Measurements from ENCODE around the gene PLEKHH2. TPM values are rescaled to one million over a fixed set of nuclear protein-coding genes. Genes with fewer than 3 reads are reported as not detected.
A peak's percentile ranks its signal among the peaks of the same experiment; 100 is the strongest.

The PLEKHH2 gene
- total RNA-seq, 4 donors from 2014 or later, result 6.8 to 77.3 (median 11.5) TPM

GRCh38 chr2:43790147-43790546, 153.1 kb downstream of the PLEKHH2 start:
- TF ChIP-seq EP300 (IDR thresholded peaks at IDR 0.05) (no peak), CTCF (IDR thresholded peaks at IDR 0.05) (no peak), POLR2A (IDR thresholded peaks at IDR 0.05) (no peak), POLR2AphosphoS5 (IDR thresholded peaks at IDR 0.05) (no peak)
- Histone ChIP-seq H3K4me3 (no peak overlapping the region), H3K27ac (peak overlapping the region; percentile 46), H3K36me3 (peaks cover 46% of the 10 kb centered on the region), H3K9me3 (no peaks in the 10 kb centered on the region), H3K4me1 (peaks cover 2% of the 10 kb centered on the region), H3K27me3 (no peaks in the 10 kb centered on the region)
- no peak for DNase-seq (ENCODE audit: low spot score in 2 of 2)
- 51% methylated on average over 5 of the region's 5 CpGs for WGBS

DNA sequence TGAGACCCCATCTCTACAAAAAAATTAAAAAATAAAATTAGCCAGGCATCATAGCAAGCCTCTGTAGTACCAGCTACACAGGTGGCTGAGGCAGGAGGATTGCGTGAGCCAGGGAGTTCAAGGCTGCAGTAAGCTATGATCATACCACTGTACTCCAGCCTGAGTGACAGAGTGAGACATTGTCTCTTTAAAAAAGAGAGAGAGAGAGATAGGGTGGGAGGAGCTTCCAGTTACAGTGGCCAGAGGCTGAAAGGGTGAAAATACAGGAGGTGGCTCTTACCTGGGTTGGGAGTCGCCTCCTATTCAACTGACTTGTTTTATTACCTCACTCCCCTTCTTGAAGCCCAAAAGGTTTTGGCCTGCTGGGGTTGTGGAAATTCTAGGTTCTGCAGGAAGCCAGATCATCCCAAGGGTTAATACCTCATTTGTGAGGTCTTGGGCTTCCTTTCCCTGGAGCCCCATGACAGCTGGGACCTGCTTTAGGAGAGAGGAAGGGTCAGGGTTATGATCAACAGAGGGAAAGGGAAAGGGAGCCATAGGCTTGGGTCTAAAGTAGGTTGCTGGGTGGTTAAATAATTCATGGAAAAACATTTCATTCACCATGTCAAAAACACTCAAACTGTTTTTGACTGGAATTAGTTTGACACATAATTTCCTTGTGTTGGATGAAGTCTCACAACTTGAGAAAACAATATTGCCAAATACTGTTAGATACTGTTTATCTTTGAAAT, 154.1 kb downstream of the PLEKHH2 start:
- Histone ChIP-seq H3K36me3 (peaks cover 53% of the 10 kb centered on the region), H3K27ac (peak overlapping the region; percentile 12), H3K4me1 (peaks cover 2% of the 10 kb centered on the region), H3K4me3 (no peak overlapping the region), H3K27me3 (no peaks in the 10 kb centered on the region), H3K9me3 (no peaks in the 10 kb centered on the region)
- 87% methylated on average over 2 of the region's 2 CpGs for WGBS
- TF ChIP-seq POLR2AphosphoS5 (IDR thresholded peaks at IDR 0.05) (no peak), POLR2A (IDR thresholded peaks at IDR 0.05) (no peak), CTCF (IDR thresholded peaks at IDR 0.05) (no peak), EP300 (IDR thresholded peaks at IDR 0.05) (no peak)
- DNase-seq (ENCODE audit: low spot score in 2 of 2), result no peak

DNA sequence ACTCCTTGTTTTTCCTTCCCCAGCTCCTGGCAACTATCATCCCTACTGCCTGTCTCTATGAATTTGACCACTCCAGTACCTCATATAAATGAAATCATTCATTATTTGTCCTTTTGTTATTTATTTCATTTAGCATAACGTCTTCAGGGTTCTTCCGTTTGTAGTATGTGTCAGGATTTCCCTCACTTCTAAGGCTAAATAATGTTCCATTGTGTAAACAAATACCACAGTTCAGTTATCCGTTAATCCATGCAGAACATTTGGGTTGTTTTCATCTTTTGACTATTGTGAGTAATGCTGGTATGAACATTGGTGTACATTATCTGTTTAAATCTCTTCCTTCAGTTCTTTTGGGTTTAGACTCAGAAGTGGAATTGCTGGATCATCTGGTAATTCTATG, 155.6 kb downstream of the PLEKHH2 start:
- peaks cover 49% of the 10 kb centered on the region for H3K36me3 ChIP-seq
- no peak overlapping the region for H3K27ac ChIP-seq
- no peaks in the 10 kb centered on the region for H3K9me3 ChIP-seq
- no peaks in the 10 kb centered on the region for H3K27me3 ChIP-seq
- DNase-seq (ENCODE audit: low spot score in 2 of 2), result no peak
- H3K4me1 ChIP-seq, result peaks cover 2% of the 10 kb centered on the region
- H3K4me3 ChIP-seq, result no peak overlapping the region
- no peak for TF ChIP-seq POLR2A (IDR thresholded peaks at IDR 0.05)
- no peak for TF ChIP-seq EP300 (IDR thresholded peaks at IDR 0.05)
- no peak for TF ChIP-seq POLR2AphosphoS5 (IDR thresholded peaks at IDR 0.05)
- WGBS, result 81% methylated on average over 3 of the region's 3 CpGs

DNA sequence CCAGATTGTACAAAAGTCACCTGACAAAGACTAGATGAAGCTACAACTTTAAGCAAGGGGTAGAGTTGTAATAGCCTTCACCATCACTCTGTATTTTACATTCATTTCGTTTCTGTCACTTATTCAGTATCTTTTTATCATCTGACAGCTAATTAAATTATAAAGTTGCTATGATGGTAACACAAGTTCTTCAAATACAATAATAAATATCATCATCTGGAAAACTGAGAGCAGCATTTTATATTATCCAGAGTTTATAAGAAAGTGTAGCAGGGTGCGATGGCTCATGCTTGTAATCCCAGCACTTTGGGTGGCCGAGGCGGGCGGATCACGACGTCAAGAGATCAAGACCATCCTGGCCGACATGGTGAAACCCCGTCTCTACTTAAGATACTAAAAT, 157.9 kb downstream of the PLEKHH2 start:
- 88% methylated on average over 9 of the region's 9 CpGs for WGBS
- Histone ChIP-seq H3K4me1 (no peaks in the 10 kb centered on the region), H3K4me3 (no peak overlapping the region), H3K9me3 (no peaks in the 10 kb centered on the region), H3K36me3 (peaks cover 35% of the 10 kb centered on the region), H3K27me3 (no peaks in the 10 kb centered on the region), H3K27ac (no peak overlapping the region)
- DNase-seq (ENCODE audit: low spot score in 2 of 2), result no peak
- TF ChIP-seq POLR2A (IDR thresholded peaks at IDR 0.05) (no peak), CTCF (IDR thresholded peaks at IDR 0.05) (no peak), POLR2AphosphoS5 (IDR thresholded peaks at IDR 0.05) (no peak), EP300 (IDR thresholded peaks at IDR 0.05) (no peak)

DNA sequence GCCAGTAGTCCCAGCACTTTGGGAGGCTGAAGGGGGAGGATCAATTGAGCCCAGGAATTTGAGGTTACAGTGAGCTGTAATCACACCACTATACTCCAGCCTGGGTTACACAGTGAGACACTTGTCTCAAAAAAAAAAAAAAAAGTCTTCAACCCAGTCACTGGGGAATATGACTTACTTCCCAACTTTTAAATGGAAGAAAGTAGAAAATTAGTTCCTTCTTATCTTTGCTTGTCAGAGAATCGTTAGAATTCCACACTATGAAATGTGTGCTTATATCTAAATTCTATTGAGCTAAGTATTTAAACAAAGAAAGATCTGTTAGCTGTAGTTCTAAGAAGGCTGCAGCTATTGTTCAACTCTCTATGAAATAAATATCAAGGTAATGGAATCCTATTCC, 159.1 kb downstream of the PLEKHH2 start:
- no peak overlapping the region for H3K4me3 ChIP-seq
- H3K9me3 ChIP-seq, result no peaks in the 10 kb centered on the region
- H3K27me3 ChIP-seq, result no peaks in the 10 kb centered on the region
- H3K4me1 ChIP-seq, result no peaks in the 10 kb centered on the region
- TF ChIP-seq POLR2AphosphoS5 (IDR thresholded peaks at IDR 0.05) (no peak), CTCF (IDR thresholded peaks at IDR 0.05) (no peak), POLR2A (IDR thresholded peaks at IDR 0.05) (no peak), EP300 (IDR thresholded peaks at IDR 0.05) (no peak)
- H3K36me3 ChIP-seq, result peaks cover 31% of the 10 kb centered on the region
- H3K27ac ChIP-seq, result no peak overlapping the region
- DNase-seq (ENCODE audit: low spot score in 2 of 2), result no peak
- 74% methylated on average over 1 of the region's 1 CpG for WGBS

Data from suprapubic skin (tissue), 4 donors.